Mucosa of descending colon (tissue), 3 donors: ENCODE data around the gene NLRP8. TPM values are rescaled to one million over a fixed set of nuclear protein-coding genes. Genes with fewer than 3 reads are reported as not detected.
"Not testable (repeated sequence)": the region's sequence is repeated elsewhere in the genome, so short reads cannot be mapped to it uniquely, and the experiment has no call there.

Source experiments
- ATAC-seq: fragments of 200-7000 bp; cut with Tn5 transposase; one replicate; pipeline ENCODE4 v1.9.1; 2020; ENCODE audit warnings: mild to moderate bottlenecking, moderate library complexity
- DNase-seq, 3 donors: peaks; one replicate each; pipeline ENCODE4 v3.0.0-alpha.2; 2020
- H3K36me3 ChIP-seq: fragments of 200-600 bp; one replicate; pipeline ENCODE4 v1.8.0; 2021; ENCODE audit warnings: low read depth, mild to moderate bottlenecking
- H3K4me1 ChIP-seq: fragments of 200-600 bp; one replicate; pipeline ENCODE4 v1.8.0; 2021; ENCODE audit warnings: low read depth, mild to moderate bottlenecking
- H3K4me3 ChIP-seq: fragments of 200-600 bp; one replicate; pipeline ENCODE4 v1.8.0; 2021; ENCODE audit warnings: mild to moderate bottlenecking
- H3K9me3 ChIP-seq: fragments of 200-600 bp; one replicate; pipeline ENCODE4 v1.8.0; 2021; ENCODE audit warnings: mild to moderate bottlenecking
- intact Hi-C, 2 donors: fragments of 100-400 bp; cut with DNase I in 1 of 2; cut with micrococcal nuclease in 1 of 2; formaldehyde crosslinking; loops; one replicate each; pipeline versions ENCODE4 v1.11.0 to v1.11.1; 2022; cut with DNase I, micrococcal nuclease
- total RNA-seq, 3 donors: library from RNA; stranded (reverse); fragmentation: NEBNext Ultra II Directional in 2 of 3; extraction: Animal tissue kit (Norgen Biotek cat#: 25700) in 2 of 3; gene quantifications; one replicate each; pipeline versions ENCODE4 v1.2.1 to v1.2.4, GENCODE V29; 2021 to 2023
- TF ChIP-seq, protein P1 (sequence below): fragments of 200-600 bp; IDR thresholded peaks from one replicate; pipeline ENCODE4 v1.8.0; 2022; ENCODE audit warnings: antibody characterized with exemption, mild to moderate bottlenecking
- donor health status: DM: no; HTN: no; CAD: no; lungs with moderate emphysema.
- donor health status: DM: no; HTN: no; CAD: no.
- donor health status: DM: no; HTN: yes; CAD: no.

The NLRP8 gene
- total RNA-seq, 3 donors from 2014 or later: not detected

DNA sequence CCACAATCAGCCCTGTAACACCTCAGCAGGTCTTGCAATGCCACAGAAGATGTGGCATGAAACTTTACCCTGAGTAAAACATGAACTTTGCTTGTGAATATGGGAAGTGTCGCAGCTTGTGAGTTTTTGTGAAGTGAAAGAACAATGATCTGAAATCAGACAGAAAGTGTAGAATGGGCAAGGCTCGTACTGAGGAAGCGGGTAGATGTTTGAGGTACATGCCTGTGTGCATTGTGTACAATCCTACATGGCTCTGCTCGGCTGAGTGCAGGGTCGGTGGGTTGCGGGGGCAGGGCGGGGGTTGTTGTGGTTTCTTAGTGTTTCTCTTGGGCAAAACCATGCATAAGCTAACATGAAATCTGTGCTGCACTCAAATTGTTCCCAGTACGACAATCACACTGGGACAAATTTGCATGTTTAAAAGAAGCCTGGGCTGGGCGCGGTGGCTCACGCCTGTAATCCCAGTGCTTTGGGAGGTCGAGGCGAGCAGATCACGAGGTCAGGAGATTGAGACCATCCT, 16.6 kb upstream of the NLRP8 start:
- Histone ChIP-seq H3K4me1 (no peaks in the 10 kb centered on the region), H3K9me3 (no peaks in the 10 kb centered on the region), H3K4me3 (no peak overlapping the region), H3K36me3 (no peaks in the 10 kb centered on the region)
- TF ChIP-seq, protein P1, sequence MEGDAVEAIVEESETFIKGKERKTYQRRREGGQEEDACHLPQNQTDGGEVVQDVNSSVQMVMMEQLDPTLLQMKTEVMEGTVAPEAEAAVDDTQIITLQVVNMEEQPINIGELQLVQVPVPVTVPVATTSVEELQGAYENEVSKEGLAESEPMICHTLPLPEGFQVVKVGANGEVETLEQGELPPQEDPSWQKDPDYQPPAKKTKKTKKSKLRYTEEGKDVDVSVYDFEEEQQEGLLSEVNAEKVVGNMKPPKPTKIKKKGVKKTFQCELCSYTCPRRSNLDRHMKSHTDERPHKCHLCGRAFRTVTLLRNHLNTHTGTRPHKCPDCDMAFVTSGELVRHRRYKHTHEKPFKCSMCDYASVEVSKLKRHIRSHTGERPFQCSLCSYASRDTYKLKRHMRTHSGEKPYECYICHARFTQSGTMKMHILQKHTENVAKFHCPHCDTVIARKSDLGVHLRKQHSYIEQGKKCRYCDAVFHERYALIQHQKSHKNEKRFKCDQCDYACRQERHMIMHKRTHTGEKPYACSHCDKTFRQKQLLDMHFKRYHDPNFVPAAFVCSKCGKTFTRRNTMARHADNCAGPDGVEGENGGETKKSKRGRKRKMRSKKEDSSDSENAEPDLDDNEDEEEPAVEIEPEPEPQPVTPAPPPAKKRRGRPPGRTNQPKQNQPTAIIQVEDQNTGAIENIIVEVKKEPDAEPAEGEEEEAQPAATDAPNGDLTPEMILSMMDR: no peak
- intact Hi-C loops: no loop called here
- no peak for ATAC-seq
- no peak for DNase-seq

DNA sequence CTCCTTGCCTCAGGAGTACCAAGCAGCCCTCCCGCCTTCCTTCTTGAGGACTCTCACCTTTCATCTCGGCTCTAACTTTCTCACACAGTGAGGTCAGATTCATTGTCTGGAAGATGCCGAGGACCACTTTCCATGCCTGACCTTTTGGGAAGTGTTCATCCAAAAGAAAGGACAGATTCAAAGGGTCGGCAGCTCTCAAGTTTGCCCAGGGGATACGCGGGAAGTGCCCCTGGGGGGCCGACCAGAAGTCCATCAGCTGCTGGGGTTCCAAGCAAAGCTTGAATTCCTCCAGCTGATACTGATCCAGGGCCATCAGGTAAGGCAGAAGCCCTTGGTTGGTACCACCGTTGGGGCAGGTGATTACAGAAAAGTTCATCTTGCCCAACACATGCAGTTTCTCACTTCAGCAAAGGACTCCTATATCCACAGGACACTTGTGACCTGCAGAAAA, 15.7 kb upstream of the NLRP8 start, which contains the start of gene NLRP13:
TSS of gene NLRP13 (minus strand) at position 401 of the 451 bp plus-strand sequence. CDS start at position 376, 25 bp downstream.
- TF ChIP-seq, protein P1: no peak
- DNase-seq: no peak
- Histone ChIP-seq H3K36me3 (no peaks in the 10 kb centered on the region), H3K9me3 (no peaks in the 10 kb centered on the region), H3K4me3 (no peak within 1 kb of the TSS), H3K4me1 (no peaks in the 10 kb centered on the region)
- intact Hi-C loops: no loop called here
- ATAC-seq: no peak

DNA sequence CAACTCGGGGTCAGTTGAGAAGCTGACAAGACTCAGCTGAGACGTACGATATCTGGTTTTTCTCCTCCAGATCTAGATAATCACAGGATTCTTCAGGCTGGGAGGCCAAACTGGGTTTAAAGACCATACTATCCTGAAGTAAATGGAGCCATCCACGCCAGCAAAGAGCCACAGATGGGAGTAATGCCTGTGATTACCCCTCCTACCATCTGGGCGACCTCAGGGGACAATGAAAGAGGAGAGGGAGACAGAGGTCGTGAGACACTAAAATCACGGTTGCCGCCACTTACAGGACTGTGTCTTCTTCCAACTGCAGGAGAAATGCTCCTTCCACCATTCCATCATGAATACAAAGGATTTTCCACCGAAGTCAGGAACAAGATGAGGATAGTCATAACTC, 12.4 kb upstream of the NLRP8 start:
- intact Hi-C loops: no loop called here
- Histone ChIP-seq H3K36me3 (no peaks in the 10 kb centered on the region), H3K4me3 (no peak overlapping the region), H3K4me1 (no peaks in the 10 kb centered on the region), H3K9me3 (no peaks in the 10 kb centered on the region)
- ATAC-seq: no peak
- DNase-seq: no peak
- TF ChIP-seq, protein P1: no peak

DNA sequence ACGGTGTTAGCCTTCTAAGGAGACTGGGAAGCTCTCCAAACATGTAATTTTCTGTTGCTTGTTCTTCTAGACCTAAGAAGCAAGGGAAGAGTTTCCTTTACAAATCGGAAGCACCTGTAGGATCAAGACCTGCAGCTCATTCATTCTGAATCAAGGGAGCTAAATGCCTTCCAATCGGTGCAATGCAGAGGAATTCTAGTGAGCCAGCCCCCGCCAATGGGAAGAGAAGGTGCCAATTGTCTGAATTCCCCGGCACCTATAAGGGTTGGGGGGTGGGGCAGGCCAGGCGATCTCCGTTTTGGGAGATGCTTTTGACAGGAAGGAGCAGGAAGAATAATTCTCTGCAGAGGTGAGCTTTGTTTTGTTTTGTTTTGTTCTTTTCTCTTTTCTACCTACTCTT, 8.4 kb upstream of the NLRP8 start:
- no peaks in the 10 kb centered on the region for H3K4me1 ChIP-seq
- H3K9me3 ChIP-seq: no peaks in the 10 kb centered on the region
- DNase-seq (no peak), ATAC-seq (no peak)
- no peaks in the 10 kb centered on the region for H3K36me3 ChIP-seq
- no peak overlapping the region for H3K4me3 ChIP-seq
- TF ChIP-seq, protein P1: no peak
- intact Hi-C loops: no loop called here

DNA sequence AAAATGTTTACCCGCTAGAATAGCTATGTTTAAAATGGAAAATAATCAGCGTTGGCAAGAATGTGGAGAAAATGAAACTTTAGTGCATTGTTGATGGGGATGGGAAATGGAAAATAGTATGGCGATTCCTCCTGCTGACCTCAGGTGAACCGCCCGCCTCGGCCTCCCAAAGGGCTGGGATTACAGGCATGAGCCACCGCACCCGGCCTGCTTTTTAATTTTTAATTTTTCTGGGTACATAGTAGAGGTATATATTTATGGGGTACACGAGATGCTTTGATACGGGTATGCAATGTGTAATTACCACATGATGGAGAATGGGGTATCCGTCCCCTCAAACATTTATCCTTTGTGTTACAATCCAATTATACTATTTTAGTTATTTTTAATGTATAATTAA, 7.3 kb upstream of the NLRP8 start:
- ATAC-seq: no peak
- TF ChIP-seq, protein P1: no peak
- Histone ChIP-seq H3K9me3 (no peaks in the 10 kb centered on the region), H3K4me1 (no peaks in the 10 kb centered on the region), H3K36me3 (no peaks in the 10 kb centered on the region), H3K4me3 (no peak overlapping the region)
- DNase-seq: no peak
- intact Hi-C loops: no loop called here

DNA sequence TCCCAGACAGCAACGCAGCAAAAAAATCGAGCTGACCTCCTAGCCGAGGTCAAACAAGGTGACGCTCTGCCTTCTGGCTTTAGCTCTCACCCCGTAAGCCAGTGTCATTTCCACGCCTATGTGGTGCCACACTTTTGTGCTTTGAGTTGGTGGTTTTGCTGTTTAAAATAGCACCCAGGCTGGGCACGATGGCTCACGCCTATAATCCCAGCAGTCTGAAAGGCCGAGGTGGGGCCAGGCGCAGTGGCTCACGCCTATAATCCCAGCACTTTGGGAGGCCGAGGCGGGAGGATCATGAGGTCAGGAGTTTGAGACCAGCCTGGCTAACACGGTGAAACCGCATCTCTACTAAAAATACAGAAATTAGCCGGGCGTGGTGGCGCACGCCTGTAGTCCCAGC, 2.9 kb downstream of the NLRP8 start:
- ATAC-seq, DNase-seq, H3K4me1 ChIP-seq, H3K36me3 ChIP-seq, H3K9me3 ChIP-seq, intact Hi-C loops, H3K4me3 ChIP-seq: not testable (repeated sequence)
